Smooth muscle cell (in vitro differentiated cells): ENCODE measurements around the gene ANKRD39. TPM values are rescaled to one million over a fixed set of nuclear protein-coding genes. Genes with fewer than 3 reads are reported as not detected.
A peak's percentile ranks its signal among the peaks of the same experiment; 100 is the strongest.

Experiments
- DNase-seq: peaks from one replicate; lab custom pipeline; 2025; ENCODE audit not compliant: unreplicated experiment; lab: John Stamatoyannopoulos, UW
- H2AFZ ChIP-seq: fragments of 200-600 bp; sonication (generic); 2 replicates; pipeline ENCODE4 v1.6.0; 2016; ENCODE audit warnings: antibody characterized with exemption, low read depth, mild to moderate bottlenecking
- H3F3A ChIP-seq: fragments of 200-600 bp; sonication (generic); 2 replicates; pipeline ENCODE4 v1.6.0; 2017; ENCODE audit warnings: antibody characterized with exemption, low read depth
- H3K27ac ChIP-seq: fragments of 200-600 bp; sonication (generic); 2 replicates; pipeline ENCODE4 v1.5.1; 2016; ENCODE audit warnings: low read depth, mild to moderate bottlenecking
- H3K27me3 ChIP-seq: fragments of 200-600 bp; sonication (generic); 2 replicates; pipeline ENCODE4 v1.6.1; 2016; ENCODE audit warnings: low read depth, mild to moderate bottlenecking
- H3K36me3 ChIP-seq: fragments of 200-600 bp; sonication (generic); 2 replicates; pipeline ENCODE4 v1.5.1; 2016; ENCODE audit warnings: low read depth
- H3K4me1 ChIP-seq: fragments of 200-600 bp; sonication (generic); 2 replicates; pipeline ENCODE4 v1.5.1; 2016; ENCODE audit warnings: low read depth
- H3K4me2 ChIP-seq: fragments of 200-600 bp; sonication (generic); 2 replicates; pipeline ENCODE4 v1.6.0; 2016; ENCODE audit warnings: mild to moderate bottlenecking
- H3K4me3 ChIP-seq: fragments of 200-600 bp; sonication (generic); 2 replicates; pipeline ENCODE4 v1.5.1; 2016; ENCODE audit warnings: mild to moderate bottlenecking
- H3K79me2 ChIP-seq: fragments of 200-600 bp; sonication (generic); 2 replicates; pipeline ENCODE4 v1.6.0; 2016; ENCODE audit warnings: low read depth, mild to moderate bottlenecking
- H3K9ac ChIP-seq: fragments of 200-600 bp; sonication (generic); 2 replicates; pipeline ENCODE4 v1.6.0; 2016; ENCODE audit warnings: low read depth
- H3K9me3 ChIP-seq: fragments of 200-600 bp; sonication (generic); replicated peaks from 2 replicates; pipeline ENCODE4 v1.5.1; 2016; ENCODE audit warnings: low read depth
- H4K20me1 ChIP-seq: fragments of 200-600 bp; sonication (generic); 2 replicates; pipeline ENCODE4 v1.6.0; 2016; ENCODE audit warnings: low read depth
- WGBS: methylation state at CpG from one replicate; pipeline ENCODE4 v1.1.7; 2016; ENCODE audit warnings: low lambda C conversion rate; 5-methylcytosine and 5-hydroxymethylcytosine counted together
- polyA plus RNA-seq: library from polyadenylated mRNA; unstranded; fragments of >200 nt; fragmentation: Nextera tagmentation; extraction: Ambion mirVana; gene quantifications from 2 replicates; pipeline ENCODE4 v1.2.1, GENCODE V29; 2016
- total RNA-seq: library from RNA; depleted of rRNA; stranded (reverse); fragments of >200 nt; gene quantifications from 2 replicates; pipeline ENCODE4 v1.2.3, GENCODE V29; 2014
- TF ChIP-seq, protein P1 (sequence below): fragments of 200-600 bp; sonication (generic); IDR thresholded peaks from 2 replicates; pipeline ENCODE4 v1.5.1; 2017; ENCODE audit warnings: borderline replicate concordance, mild to moderate bottlenecking, antibody characterized with exemption; ENCODE audit not compliant: insufficient read depth, poor library complexity, severe bottlenecking

The ANKRD39 gene
- total and polyA plus RNA-seq, 2 experiments from 2014 or later = 7.9 to 16.5 TPM

DNA sequence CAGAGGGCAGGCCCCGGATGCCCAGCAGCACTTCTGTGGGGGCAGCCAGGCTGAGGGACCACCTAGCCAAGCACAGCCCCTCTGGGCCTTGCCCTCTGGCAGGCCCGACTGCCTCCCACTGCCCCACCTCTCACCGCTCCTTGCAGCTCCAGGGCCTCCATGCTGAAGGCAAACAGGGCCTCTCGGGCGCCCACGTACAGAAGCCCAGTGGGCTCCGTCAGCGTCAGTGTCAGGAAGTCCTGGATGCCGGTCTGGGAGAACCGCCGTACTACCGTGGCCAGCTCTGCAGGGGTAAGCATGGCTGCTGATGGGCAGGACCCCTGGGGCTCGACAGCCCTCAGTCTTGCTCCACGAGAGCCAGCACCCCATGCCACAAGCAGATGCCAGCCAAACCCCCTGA lies 8.3 kb upstream of the ANKRD39 start:
- no peak overlapping the region for H3K9ac ChIP-seq
- H3K27ac ChIP-seq = peak overlapping the region; percentile 80
- H3K4me1 ChIP-seq = peaks cover 6% of the 10 kb centered on the region
- H3K9me3 ChIP-seq = no peaks in the 10 kb centered on the region
- no peak for DNase-seq
- no peaks in the 10 kb centered on the region for H3K36me3 ChIP-seq
- WGBS = 90% methylated on average over 14 of the region's 14 CpGs
- H3K4me2 ChIP-seq = peak overlapping the region; percentile 95
- no peak overlapping the region for H2AFZ ChIP-seq
- no peak overlapping the region for H3K4me3 ChIP-seq
- no peaks in the 10 kb centered on the region for H3K27me3 ChIP-seq
- H3K79me2 ChIP-seq = peaks cover 57% of the 10 kb centered on the region
- peaks cover 26% of the 10 kb centered on the region for H3F3A ChIP-seq
- H4K20me1 ChIP-seq = peaks cover 71% of the 10 kb centered on the region
- TF ChIP-seq, protein P1, sequence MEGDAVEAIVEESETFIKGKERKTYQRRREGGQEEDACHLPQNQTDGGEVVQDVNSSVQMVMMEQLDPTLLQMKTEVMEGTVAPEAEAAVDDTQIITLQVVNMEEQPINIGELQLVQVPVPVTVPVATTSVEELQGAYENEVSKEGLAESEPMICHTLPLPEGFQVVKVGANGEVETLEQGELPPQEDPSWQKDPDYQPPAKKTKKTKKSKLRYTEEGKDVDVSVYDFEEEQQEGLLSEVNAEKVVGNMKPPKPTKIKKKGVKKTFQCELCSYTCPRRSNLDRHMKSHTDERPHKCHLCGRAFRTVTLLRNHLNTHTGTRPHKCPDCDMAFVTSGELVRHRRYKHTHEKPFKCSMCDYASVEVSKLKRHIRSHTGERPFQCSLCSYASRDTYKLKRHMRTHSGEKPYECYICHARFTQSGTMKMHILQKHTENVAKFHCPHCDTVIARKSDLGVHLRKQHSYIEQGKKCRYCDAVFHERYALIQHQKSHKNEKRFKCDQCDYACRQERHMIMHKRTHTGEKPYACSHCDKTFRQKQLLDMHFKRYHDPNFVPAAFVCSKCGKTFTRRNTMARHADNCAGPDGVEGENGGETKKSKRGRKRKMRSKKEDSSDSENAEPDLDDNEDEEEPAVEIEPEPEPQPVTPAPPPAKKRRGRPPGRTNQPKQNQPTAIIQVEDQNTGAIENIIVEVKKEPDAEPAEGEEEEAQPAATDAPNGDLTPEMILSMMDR = no peak

DNA sequence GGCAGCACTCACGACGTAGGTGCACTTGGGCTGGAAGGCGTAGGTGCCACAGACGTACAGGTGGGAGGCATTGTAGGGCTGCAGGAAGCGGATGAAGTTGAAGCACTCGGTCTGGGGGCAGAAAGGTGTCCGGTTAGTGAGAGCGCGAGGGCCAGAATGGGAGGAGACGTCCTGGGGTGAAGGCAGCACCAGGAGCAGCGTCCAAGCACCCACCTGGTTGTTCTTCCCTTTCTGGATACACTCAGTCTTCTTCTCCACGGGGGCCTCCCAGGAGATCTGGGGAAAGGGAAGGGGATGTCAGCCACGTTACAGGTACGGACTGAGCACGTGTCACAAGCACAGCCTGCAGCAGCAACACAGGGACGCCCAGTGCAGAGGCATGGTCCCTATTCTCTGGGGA lies 7.8 kb upstream of the ANKRD39 start:
- 97% methylated on average over 16 of the region's 16 CpGs for WGBS
- H3F3A ChIP-seq = peaks cover 21% of the 10 kb centered on the region
- H3K4me2 ChIP-seq = no peak overlapping the region
- no peak overlapping the region for H2AFZ ChIP-seq
- DNase-seq = no peak
- no peak overlapping the region for H3K4me3 ChIP-seq
- H3K79me2 ChIP-seq = peaks cover 55% of the 10 kb centered on the region
- no peaks in the 10 kb centered on the region for H3K27me3 ChIP-seq
- peaks cover 76% of the 10 kb centered on the region for H4K20me1 ChIP-seq
- no peak overlapping the region for H3K27ac ChIP-seq
- no peaks in the 10 kb centered on the region for H3K9me3 ChIP-seq
- TF ChIP-seq, protein P1 = no peak
- no peak overlapping the region for H3K9ac ChIP-seq
- no peaks in the 10 kb centered on the region for H3K36me3 ChIP-seq
- peaks cover 2% of the 10 kb centered on the region for H3K4me1 ChIP-seq

DNA sequence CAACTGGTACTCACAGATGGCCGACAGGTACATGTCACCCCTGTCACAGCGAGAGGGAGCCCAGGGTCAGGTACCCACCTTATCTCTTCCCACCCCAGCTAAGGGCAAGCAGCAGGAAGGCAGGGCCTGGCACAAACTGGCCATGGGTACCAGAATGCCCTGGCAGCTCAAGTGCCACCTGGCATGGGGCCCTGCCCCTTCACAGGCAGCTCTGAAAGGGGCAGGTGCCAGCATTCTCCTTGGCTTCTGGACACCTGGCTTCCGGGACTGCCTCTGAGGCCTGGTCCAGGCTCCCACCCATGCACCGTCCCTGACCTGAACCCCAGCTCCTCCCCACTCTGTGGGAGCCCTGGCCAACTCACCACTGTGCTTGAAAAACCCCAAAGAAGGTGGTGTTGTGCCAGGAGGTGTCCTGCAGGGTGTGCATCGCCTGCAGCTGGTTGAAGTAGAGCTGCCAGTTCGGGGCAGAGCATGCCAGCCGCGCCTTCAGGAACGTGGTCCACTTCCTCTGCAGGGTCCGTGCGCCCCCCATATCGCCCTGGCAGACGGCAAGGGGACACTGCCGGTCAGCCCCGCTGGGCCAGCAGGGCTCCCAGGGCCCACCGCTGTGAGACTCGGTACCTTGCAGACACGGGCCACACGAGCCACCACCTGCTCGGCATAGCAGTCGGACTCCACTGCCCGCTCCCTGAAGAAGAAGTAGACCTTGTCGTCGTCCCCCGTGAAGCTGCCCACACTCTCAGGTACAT lies 6.7 kb upstream of the ANKRD39 start:
- peaks cover 51% of the 10 kb centered on the region for H3K79me2 ChIP-seq
- H3K4me2 ChIP-seq = no peak overlapping the region
- H4K20me1 ChIP-seq = peaks cover 87% of the 10 kb centered on the region
- no peaks in the 10 kb centered on the region for H3K27me3 ChIP-seq
- H2AFZ ChIP-seq = no peak overlapping the region
- no peak for DNase-seq
- H3F3A ChIP-seq = peaks cover 22% of the 10 kb centered on the region
- H3K4me1 ChIP-seq = peaks cover 2% of the 10 kb centered on the region
- TF ChIP-seq, protein P1 = no peak
- no peaks in the 10 kb centered on the region for H3K9me3 ChIP-seq
- H3K27ac ChIP-seq = no peak overlapping the region
- WGBS = 96% methylated on average over 23 of the region's 25 CpGs
- no peak overlapping the region for H3K4me3 ChIP-seq
- no peaks in the 10 kb centered on the region for H3K36me3 ChIP-seq
- H3K9ac ChIP-seq = no peak overlapping the region
